Activated CD8-positive, alpha-beta T cell treated with anti-CD3 and anti-CD28 coated beads for 36 hours (primary cell): ENCODE results near the gene LAMP5. TPM values are rescaled to one million over a fixed set of nuclear protein-coding genes. Genes with fewer than 3 reads are reported as not detected.

Experiments
- ATAC-seq: fragments of 200-7000 bp; cut with Tn5 transposase; one replicate; pipeline ENCODE4 v1.10.0; 2021; ENCODE audit warnings: mild to moderate bottlenecking, moderate library complexity
- CTCF ChIA-PET: fragments of 350-600 bp; sonication (Branson Sonifier 250); formaldehyde crosslinking; loops from one replicate; lab custom pipeline; 2021; ENCODE audit warnings: antibody characterized with exemption; lab: Charles Lee
- POLR2A ChIA-PET: fragments of 350-600 bp; sonication (Branson Sonifier 250); formaldehyde crosslinking; loops from one replicate; lab custom pipeline; 2021; ENCODE audit warnings: antibody characterized with exemption; lab: Charles Lee
- DNase-seq: peaks from one replicate; pipeline ENCODE4 v3.0.0-alpha.2; 2020
- H3K27ac Mint-ChIP-seq: one replicate; pipeline ENCODE4 v1.8.0; 2021; ENCODE audit warnings: mild to moderate bottlenecking, mixed read lengths
- H3K27me3 Mint-ChIP-seq: one replicate; pipeline ENCODE4 v1.8.0; 2021; ENCODE audit warnings: mixed read lengths
- H3K36me3 Mint-ChIP-seq: one replicate; pipeline ENCODE4 v1.8.0; 2021; ENCODE audit warnings: low read depth, mixed read lengths
- H3K4me1 Mint-ChIP-seq: one replicate; pipeline ENCODE4 v1.8.0; 2021; ENCODE audit warnings: low read depth, mixed read lengths
- H3K4me3 Mint-ChIP-seq: one replicate; pipeline ENCODE4 v1.8.0; 2021; ENCODE audit warnings: mild to moderate bottlenecking, moderate library complexity, mixed read lengths
- H3K9me3 Mint-ChIP-seq: one replicate; pipeline ENCODE4 v1.8.0; 2021; ENCODE audit warnings: mixed read lengths
- CTCF ChIP-seq: fragments of 200-600 bp; IDR thresholded peaks from one replicate; pipeline ENCODE4 v1.8.0; 2022; ENCODE audit warnings: antibody characterized with exemption, mild to moderate bottlenecking
- intact Hi-C: fragments of 100-400 bp; cut with micrococcal nuclease; formaldehyde crosslinking; loops from one replicate; pipeline ENCODE4 v1.10.0; 2022
- total RNA-seq, 2 experiments: library from RNA; stranded (reverse); gene quantifications; one replicate each; pipeline ENCODE4 v1.2.3, GENCODE V29; 2021

LAMP5 gene
- total RNA-seq, 2 experiments from 2014 or later, result not detected

DNA sequence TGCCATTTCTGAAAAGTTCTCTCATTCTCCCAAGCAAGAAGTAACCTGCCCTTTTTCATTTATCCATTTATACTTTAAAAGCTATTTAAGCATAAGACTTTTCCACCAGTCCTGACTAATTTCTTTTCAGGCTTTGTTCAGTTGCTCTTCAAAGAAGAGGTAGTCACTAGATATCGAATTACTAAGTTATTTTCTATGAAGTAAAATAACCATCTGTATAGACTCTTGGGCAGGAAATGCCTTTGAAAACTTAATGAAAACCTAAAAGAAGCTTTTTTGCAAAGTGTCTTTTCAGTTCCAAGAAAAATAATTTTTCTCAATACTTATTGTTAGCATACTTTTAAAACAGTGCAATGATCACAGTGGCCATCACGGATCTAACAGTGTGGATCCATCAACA lies 31.3 kb upstream of the LAMP5 start:
- no peaks in the 10 kb centered on the region for H3K4me1 Mint-ChIP-seq
- intact Hi-C loops, result no loop called here
- DNase-seq, result no peak
- H3K36me3 Mint-ChIP-seq, result no peaks in the 10 kb centered on the region
- no peaks in the 10 kb centered on the region for H3K27me3 Mint-ChIP-seq
- no peak for ATAC-seq
- H3K4me3 Mint-ChIP-seq, result no peak overlapping the region
- ChIA-PET POLR2A (no interaction called here), CTCF (no interaction called here)
- TF ChIP-seq CTCF, result no peak
- H3K9me3 Mint-ChIP-seq, result no peaks in the 10 kb centered on the region
- H3K27ac Mint-ChIP-seq, result no peak overlapping the region

- Mint-ChIP-seq H3K4me1 (no peaks in the 10 kb centered on the region), H3K9me3 (no peaks in the 10 kb centered on the region), H3K27ac (no peak overlapping the region), H3K4me3 (no peak overlapping the region), H3K36me3 (no peaks in the 10 kb centered on the region), H3K27me3 (no peaks in the 10 kb centered on the region)
- CTCF ChIA-PET, result no interaction called here
- TF ChIP-seq CTCF, result no peak
- POLR2A ChIA-PET, result no interaction called here
- DNase-seq, result no peak
- intact Hi-C loops, result no loop called here
- no peak for ATAC-seq
Measured at GRCh38 chr20:9485614-9486340, 28.6 kb upstream of the LAMP5 start.

GRCh38 chr20:9487231-9487630 lies 27.2 kb upstream of the LAMP5 start:
- Mint-ChIP-seq H3K36me3 (no peaks in the 10 kb centered on the region), H3K4me3 (no peak overlapping the region), H3K9me3 (no peaks in the 10 kb centered on the region), H3K27ac (no peak overlapping the region), H3K27me3 (no peaks in the 10 kb centered on the region), H3K4me1 (no peaks in the 10 kb centered on the region)
- POLR2A ChIA-PET, result no interaction called here
- TF ChIP-seq CTCF, result no peak
- intact Hi-C loops, result no loop called here
- ATAC-seq, result no peak
- CTCF ChIA-PET, result no interaction called here
- DNase-seq, result no peak

- ATAC-seq (no peak), DNase-seq (no peak)
- Mint-ChIP-seq H3K4me3 (no peak overlapping the region), H3K9me3 (no peaks in the 10 kb centered on the region), H3K36me3 (no peaks in the 10 kb centered on the region), H3K27me3 (no peaks in the 10 kb centered on the region), H3K4me1 (no peaks in the 10 kb centered on the region), H3K27ac (no peak overlapping the region)
- CTCF ChIA-PET, result no interaction called here
- intact Hi-C loops, result no loop called here
- no peak for TF ChIP-seq CTCF
- POLR2A ChIA-PET, result no interaction called here
Measured at GRCh38 chr20:9488063-9488462, 26.3 kb upstream of the LAMP5 start.

GRCh38 chr20:9490161-9490560 lies 24.2 kb upstream of the LAMP5 start:
- intact Hi-C loops, result no loop called here
- Mint-ChIP-seq H3K27me3 (no peaks in the 10 kb centered on the region), H3K27ac (no peak overlapping the region), H3K9me3 (no peaks in the 10 kb centered on the region), H3K36me3 (no peaks in the 10 kb centered on the region), H3K4me3 (no peak overlapping the region), H3K4me1 (no peaks in the 10 kb centered on the region)
- ChIA-PET POLR2A (no interaction called here), CTCF (no interaction called here)
- DNase-seq (no peak), ATAC-seq (no peak)
- TF ChIP-seq CTCF, result no peak
